Mucosa of descending colon (tissue), 3 donors: ENCODE data around the gene NIPSNAP2. TPM values are rescaled to one million over a fixed set of nuclear protein-coding genes. Genes with fewer than 3 reads are reported as not detected.

Experiments used
- ATAC-seq: fragments of 200-7000 bp; cut with Tn5 transposase; one replicate; pipeline ENCODE4 v1.9.1; 2020; ENCODE audit warnings: mild to moderate bottlenecking, moderate library complexity
- DNase-seq, 3 donors: peaks; one replicate each; pipeline ENCODE4 v3.0.0-alpha.2; 2020
- H3K36me3 ChIP-seq: fragments of 200-600 bp; one replicate; pipeline ENCODE4 v1.8.0; 2021; ENCODE audit warnings: low read depth, mild to moderate bottlenecking
- H3K4me1 ChIP-seq: fragments of 200-600 bp; one replicate; pipeline ENCODE4 v1.8.0; 2021; ENCODE audit warnings: low read depth, mild to moderate bottlenecking
- H3K4me3 ChIP-seq: fragments of 200-600 bp; one replicate; pipeline ENCODE4 v1.8.0; 2021; ENCODE audit warnings: mild to moderate bottlenecking
- H3K9me3 ChIP-seq: fragments of 200-600 bp; one replicate; pipeline ENCODE4 v1.8.0; 2021; ENCODE audit warnings: mild to moderate bottlenecking
- intact Hi-C, 2 donors: fragments of 100-400 bp; cut with DNase I in 1 of 2; cut with micrococcal nuclease in 1 of 2; formaldehyde crosslinking; loops; one replicate each; pipeline versions ENCODE4 v1.11.0 to v1.11.1; 2022; cut with DNase I, micrococcal nuclease
- total RNA-seq, 3 donors: library from RNA; stranded (reverse); fragmentation: NEBNext Ultra II Directional in 2 of 3; extraction: Animal tissue kit (Norgen Biotek cat#: 25700) in 2 of 3; gene quantifications; one replicate each; pipeline versions ENCODE4 v1.2.1 to v1.2.4, GENCODE V29; 2021 to 2023
- TF ChIP-seq, protein P1 (sequence below): fragments of 200-600 bp; IDR thresholded peaks from one replicate; pipeline ENCODE4 v1.8.0; 2022; ENCODE audit warnings: antibody characterized with exemption, mild to moderate bottlenecking
- donor health status: DM: no; HTN: no; CAD: no; lungs with moderate emphysema.
- donor health status: DM: no; HTN: no; CAD: no.
- donor health status: DM: no; HTN: yes; CAD: no.

NIPSNAP2 gene
- total RNA-seq, 3 donors from 2014 or later = 59.4 to 101 (median 60.8) TPM

DNA sequence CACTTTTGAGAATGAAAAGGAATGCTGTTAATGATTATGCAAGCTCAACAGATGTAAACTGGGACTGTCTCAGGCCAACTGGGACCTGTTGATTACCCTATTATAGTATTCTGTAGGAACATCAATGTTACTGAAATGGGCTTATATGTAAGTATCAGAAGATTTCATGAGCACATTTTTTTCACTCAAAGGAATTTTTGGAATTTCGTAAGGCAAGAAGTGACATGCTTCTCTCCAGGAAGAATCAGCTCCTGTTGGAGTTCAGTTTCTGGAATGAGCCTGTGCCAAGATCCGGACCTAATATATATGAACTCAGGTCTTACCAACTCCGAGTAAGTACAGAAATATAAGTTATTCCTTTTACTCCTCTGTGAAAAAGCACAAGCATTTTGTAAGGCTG is 19.2 kb downstream of the NIPSNAP2 start:
- DNase-seq (no peak), ATAC-seq (no peak)
- H3K4me3 ChIP-seq = no peak overlapping the region
- H3K36me3 ChIP-seq = no peaks in the 10 kb centered on the region
- H3K9me3 ChIP-seq = no peaks in the 10 kb centered on the region
- H3K4me1 ChIP-seq = no peaks in the 10 kb centered on the region
- TF ChIP-seq, protein P1, sequence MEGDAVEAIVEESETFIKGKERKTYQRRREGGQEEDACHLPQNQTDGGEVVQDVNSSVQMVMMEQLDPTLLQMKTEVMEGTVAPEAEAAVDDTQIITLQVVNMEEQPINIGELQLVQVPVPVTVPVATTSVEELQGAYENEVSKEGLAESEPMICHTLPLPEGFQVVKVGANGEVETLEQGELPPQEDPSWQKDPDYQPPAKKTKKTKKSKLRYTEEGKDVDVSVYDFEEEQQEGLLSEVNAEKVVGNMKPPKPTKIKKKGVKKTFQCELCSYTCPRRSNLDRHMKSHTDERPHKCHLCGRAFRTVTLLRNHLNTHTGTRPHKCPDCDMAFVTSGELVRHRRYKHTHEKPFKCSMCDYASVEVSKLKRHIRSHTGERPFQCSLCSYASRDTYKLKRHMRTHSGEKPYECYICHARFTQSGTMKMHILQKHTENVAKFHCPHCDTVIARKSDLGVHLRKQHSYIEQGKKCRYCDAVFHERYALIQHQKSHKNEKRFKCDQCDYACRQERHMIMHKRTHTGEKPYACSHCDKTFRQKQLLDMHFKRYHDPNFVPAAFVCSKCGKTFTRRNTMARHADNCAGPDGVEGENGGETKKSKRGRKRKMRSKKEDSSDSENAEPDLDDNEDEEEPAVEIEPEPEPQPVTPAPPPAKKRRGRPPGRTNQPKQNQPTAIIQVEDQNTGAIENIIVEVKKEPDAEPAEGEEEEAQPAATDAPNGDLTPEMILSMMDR = no peak
- intact Hi-C loops = no loop called here

DNA sequence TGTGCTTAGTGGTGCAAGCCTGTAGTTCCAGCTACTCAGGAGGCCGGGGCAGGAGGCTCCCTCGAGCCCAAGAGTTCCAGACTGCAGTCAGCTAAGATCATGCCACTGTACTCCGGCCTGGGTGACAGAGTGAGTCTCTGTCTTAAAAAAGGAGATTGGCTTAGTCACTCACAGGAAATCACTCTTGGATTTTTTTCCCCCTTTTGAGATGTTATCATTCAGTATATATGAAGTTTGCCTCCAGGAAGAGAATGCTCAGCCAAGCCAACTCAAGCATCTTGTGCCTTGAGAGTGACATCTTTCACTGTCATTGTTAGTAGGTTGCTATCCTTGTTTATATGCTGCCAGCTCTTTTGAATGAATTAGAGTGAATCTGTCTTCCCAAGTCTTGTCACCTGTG is 28.0 kb downstream of the NIPSNAP2 start:
- no peaks in the 10 kb centered on the region for H3K4me1 ChIP-seq
- ATAC-seq (no peak), DNase-seq (no peak)
- no peaks in the 10 kb centered on the region for H3K9me3 ChIP-seq
- no peak overlapping the region for H3K4me3 ChIP-seq
- intact Hi-C loops = no loop called here
- TF ChIP-seq, protein P1 = no peak
- no peaks in the 10 kb centered on the region for H3K36me3 ChIP-seq

DNA sequence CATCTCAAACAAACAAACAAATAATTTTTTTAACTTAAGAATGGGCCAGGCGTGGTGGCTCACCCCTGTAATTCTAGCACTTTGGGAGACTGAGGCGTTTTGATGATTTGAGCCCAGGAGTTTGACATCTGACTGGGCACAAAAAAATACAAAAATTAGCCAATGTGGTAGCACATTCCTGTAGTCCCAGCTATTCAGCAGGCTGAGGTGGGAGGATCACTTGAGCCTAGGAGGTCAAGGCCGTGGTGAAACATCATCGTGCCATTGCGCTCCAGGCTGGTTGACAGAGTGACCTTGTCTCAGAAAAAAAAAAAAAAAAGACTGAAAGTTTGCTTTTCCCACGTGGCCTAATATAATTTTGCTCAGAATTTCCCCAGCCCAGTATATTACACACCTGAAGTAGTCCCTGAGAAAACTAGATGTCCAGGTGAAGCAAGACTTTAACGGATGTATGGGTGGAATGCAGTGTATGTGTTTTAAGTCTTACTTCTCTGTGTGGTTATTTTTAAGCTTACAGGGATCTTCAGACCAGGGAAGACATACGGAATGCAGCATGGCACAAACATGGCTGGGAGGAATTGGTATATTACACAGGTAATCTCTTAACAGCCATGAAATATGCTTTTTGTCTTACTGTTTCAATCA is 32.6 kb downstream of the NIPSNAP2 start:
- TF ChIP-seq, protein P1 = no peak
- intact Hi-C loops = no loop called here
- Histone ChIP-seq H3K4me3 (no peak overlapping the region), H3K36me3 (no peaks in the 10 kb centered on the region), H3K4me1 (no peaks in the 10 kb centered on the region), H3K9me3 (no peaks in the 10 kb centered on the region)
- DNase-seq (no peak), ATAC-seq (no peak)

DNA sequence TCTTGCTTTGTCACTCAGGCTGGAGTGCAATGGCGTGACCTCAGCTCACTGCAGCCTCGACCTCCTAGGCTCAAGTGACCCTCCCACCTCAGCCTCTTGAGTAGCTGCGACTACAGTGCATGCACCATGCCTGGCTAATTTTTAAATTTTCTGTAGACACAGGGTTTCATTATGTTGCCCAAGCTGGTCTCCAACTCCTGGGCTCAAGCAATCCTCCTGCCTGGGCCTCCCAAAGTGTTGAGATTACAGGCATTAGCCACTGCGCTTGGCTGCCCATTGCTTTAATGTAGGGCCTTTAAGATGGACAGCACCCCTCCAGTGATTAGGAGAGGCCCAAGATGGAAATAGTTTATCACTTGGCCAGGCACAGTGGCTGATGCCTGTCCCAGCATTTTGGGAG is 39.4 kb downstream of the NIPSNAP2 start:
- no peaks in the 10 kb centered on the region for H3K9me3 ChIP-seq
- H3K36me3 ChIP-seq = no peaks in the 10 kb centered on the region
- ATAC-seq = no peak
- intact Hi-C loops = loop anchor here (2.0 to 10.0 kb wide), 2 partner anchors 71 kb away; no protein-coding TSS in a partner anchor
- no peak for DNase-seq
- H3K4me3 ChIP-seq = no peak overlapping the region
- TF ChIP-seq, protein P1 = no peak
- no peaks in the 10 kb centered on the region for H3K4me1 ChIP-seq

DNA sequence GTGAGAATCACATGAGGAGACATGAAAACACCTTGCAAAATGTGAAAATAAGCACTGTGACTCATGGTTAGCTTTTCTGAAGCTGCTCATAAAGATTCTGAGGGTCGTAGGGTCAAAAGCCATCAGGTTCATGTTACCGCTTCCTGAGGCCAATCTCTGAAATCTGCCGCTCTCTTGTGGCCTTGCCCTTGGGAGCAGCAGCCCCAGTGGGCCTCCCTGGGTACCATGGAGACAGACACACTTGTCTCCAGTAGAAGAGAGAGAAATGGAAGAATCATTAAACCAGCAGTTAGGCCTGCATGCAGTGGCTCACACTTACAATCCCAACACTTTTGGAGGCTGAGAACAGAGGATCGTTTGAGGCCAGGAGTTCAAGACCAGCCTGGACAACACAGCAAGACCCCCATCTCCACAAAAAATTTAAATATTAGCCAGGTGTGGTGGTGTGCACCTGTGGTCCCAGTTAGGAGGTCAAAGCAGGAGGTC is 42.8 kb downstream of the NIPSNAP2 start:
- Histone ChIP-seq H3K4me3 (no peak overlapping the region), H3K36me3 (no peaks in the 10 kb centered on the region), H3K4me1 (no peaks in the 10 kb centered on the region), H3K9me3 (no peaks in the 10 kb centered on the region)
- no peak for ATAC-seq
- no peak for DNase-seq
- intact Hi-C loops = loop anchor here in 1 of 2 donors (10.0 kb wide), 1 partner anchor 68 kb away; no protein-coding TSS in a partner anchor
- TF ChIP-seq, protein P1 = no peak
